H1 (cell line): ENCODE measurements around the gene RFX2. TPM values are rescaled to one million over a fixed set of nuclear protein-coding genes. Genes with fewer than 3 reads are reported as not detected.

Experiments
- ATF2 ChIP-seq: IDR thresholded peaks from 2 replicates; pipeline ENCODE4 v1.6.1; 2012; ENCODE audit warnings: low read length, inconsistent platforms
- CTBP2 ChIP-seq: IDR thresholded peaks from 2 replicates; pipeline ENCODE4 v1.7.0; 2011; ENCODE audit warnings: borderline replicate concordance, mild to moderate bottlenecking, moderate library complexity, mixed read lengths, low read length; ENCODE audit not compliant: insufficient read depth, insufficient read length
- EP300 ChIP-seq, 2 experiments: IDR thresholded peaks; 1 replicate in 1 of 2; 2 replicates in 1 of 2; pipeline ENCODE4 v1.6.1; 2011 to 2012; ENCODE audit warnings: low read depth in 2 of 2, low read length in 2 of 2, mild to moderate bottlenecking in 2 of 2, borderline replicate concordance in 1 of 2, inconsistent platforms in 1 of 2, moderate library complexity in 1 of 2
- NRF1 ChIP-seq: IDR thresholded peaks from 2 replicates; pipeline ENCODE4 v1.6.1; 2011; ENCODE audit warnings: mild to moderate bottlenecking, low read depth, low read length, improper control_type of control experiment
- SAP30 ChIP-seq: fragments of 300-600 bp; sonication (generic); IDR thresholded peaks from 2 replicates; pipeline ENCODE4 v1.7.1; 2012; ENCODE audit warnings: low read length, moderate library complexity, mild to moderate bottlenecking, inconsistent platforms; ENCODE audit not compliant: insufficient read depth, insufficient replicate concordance
- polyA plus RNA-seq, 7 experiments: library from polyadenylated mRNA; depleted of rRNA in 3 of 7; stranded (reverse) in 5 of 7; unstranded in 2 of 7; fragments of >200 nt in 5 of 7; fragments of 200-250 nt in 2 of 7; gene quantifications; 1 replicate in 5 of 7; 2 replicates in 1 of 7; 4 replicates in 1 of 7; pipeline versions ENCODE4 v1.2.1 to v1.2.3, GENCODE V29; 2011 to 2013; ENCODE audit warnings: missing spikeins in 2 of 7, mixed read lengths in 2 of 7
- total RNA-seq: library from RNA; stranded (reverse); fragmentation: NEBNext Ultra II Directional; extraction: Animal tissue kit (Norgen Biotek cat#: 25700); gene quantifications from 2 replicates; pipeline ENCODE4 v1.2.1, GENCODE V29; 2021

The RFX2 gene
- total and polyA plus RNA-seq, 2 of the 8 experiments (the other 6 are each of a cell fraction or from before 2014, with no cell fraction given) = 4.8 to 5.3 TPM

GRCh38 chr19:6064336-6065073 is 45.8 kb downstream of the RFX2 start (continued):
- no peak for TF ChIP-seq ATF2
- TF ChIP-seq NRF1 = no peak
- TF ChIP-seq CTBP2 = no peak
- TF ChIP-seq SAP30 = no peak
- TF ChIP-seq EP300 (IDR thresholded peaks at IDR 0.05; ENCODE audit: borderline replicate concordance in 1 of 2, low read depth in 2 of 2, low read length in 2 of 2) = no peak
- TF ChIP-seq, all 59 proteins: peak for 0
